Measurements from ENCODE around the gene POMGNT2.

POMGNT2 gene

DNA sequence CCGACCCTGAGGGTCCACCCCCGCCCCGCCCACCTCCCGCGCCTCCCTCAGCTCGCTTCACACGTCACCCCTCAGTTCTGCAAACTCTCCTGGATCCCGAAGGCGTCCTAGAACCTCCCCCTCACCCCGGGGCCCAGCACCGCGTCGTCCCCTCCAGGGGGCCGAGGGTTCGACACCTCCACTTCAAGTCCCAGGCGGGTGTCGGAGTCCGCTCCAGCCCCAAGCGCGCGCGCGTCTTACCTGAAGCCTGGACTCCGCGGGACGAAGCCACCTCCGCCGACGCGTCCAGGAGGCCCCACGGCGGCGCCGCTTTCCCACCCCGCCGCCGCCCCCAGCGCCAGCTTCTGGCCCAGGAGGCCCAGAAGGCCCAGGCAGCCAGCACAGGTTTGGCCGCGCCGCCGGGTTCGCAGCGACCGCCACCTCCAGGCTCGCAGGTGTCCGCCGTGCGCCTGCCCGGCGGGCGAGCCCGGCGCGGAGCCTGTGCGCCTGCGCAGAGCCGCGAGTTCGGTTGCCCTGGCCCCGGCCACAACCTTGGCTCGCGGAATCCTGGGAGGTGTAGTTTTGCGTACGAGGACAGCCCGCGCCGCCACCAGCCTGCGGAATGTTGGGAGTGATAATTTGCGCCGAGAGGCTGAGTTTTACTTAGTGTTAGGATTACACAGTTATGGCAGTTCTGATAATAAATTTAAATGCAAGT is at the start of gene POMGNT2:
Gene POMGNT2 (minus strand): TSS at position 484 of the 697 bp plus-strand sequence. CDS start 24,648 bp downstream, outside the sequence.
- peak; percentile 86 for DNase-seq (ENCODE audit: low spot score)

DNA sequence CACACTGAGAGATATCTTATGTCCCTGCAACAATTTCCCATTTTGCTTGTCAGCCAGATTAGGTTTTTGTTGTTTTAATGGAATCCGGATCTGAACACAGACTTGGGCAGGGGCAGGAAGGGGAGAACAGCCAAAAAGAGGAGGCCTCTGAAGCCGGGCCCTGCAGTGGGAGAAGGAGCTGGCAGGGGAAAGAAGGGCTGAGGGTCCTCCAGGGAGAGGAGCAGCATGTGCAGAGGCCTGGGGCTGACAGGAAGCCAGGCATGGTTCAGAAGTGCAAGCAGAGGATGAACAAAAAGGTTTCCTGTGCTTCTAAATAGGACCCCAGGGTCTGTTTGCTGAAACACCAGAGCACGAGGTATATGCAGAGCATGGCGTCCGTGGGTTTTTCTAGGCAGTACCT is 49.1 kb upstream of the POMGNT2 start:
- DNase-seq (ENCODE audit: low spot score) = no peak

DNA sequence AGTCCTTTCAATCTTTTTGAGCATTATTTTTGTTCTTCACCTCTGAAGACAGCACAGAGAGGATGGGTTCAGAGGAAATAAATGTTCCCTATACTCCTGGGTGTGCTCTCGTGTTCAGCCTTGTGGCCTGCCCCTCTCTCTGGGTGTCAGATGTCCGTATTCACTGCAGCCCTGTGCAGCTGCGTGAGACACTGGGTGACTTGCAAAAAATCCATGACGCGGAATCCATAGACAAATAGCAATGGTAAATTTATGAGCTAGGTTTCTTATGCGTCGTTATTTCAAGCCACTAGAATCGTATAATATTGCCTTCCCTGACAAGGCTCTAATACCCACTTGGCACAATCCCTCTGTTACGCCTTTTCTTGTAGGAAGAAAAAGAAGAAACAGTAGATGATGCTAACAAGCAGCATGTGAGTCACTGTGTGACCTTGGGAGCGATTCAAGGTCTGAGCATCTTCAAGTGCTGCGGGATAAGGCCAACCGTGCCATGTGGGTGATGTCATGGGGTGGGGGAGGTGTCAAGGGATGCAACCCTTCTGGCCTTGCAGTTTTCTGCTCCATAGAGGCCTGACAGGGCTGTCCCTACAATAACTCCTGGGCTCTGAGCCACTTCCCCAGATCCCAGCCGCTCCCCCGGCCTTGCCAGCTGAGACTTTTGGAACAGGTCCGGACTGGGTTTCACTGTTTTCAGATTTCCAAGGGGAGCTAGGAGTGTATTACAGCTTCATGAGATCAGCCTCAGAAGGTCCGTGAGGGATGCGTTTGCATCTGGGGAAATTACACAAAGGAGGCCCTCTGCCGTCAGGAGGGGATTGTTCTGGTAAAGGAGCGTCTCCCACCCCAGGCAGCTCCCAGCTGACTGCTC is 47.6 kb upstream of the POMGNT2 start:
- no peak for DNase-seq (ENCODE audit: low spot score)

DNA sequence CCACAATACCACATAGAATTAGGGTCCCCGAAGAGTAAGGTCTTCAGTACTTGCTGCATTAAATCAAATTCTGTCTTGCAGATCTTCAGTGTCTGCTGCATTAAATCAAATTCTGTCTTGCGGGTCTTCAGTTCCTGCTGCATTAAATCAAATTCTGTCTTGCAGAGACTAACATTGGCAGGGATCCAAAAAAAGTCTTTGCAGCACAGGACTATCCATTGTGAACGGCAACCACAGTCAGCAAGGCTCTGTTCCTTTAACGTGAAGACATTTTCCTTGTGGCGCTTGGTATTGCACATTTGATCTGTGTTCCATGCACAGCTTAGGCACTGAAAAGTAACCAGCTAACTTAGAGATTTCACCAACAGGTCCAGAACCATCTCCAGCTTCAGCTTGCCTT is 46.8 kb upstream of the POMGNT2 start:
- no peak for DNase-seq (ENCODE audit: low spot score)

DNA sequence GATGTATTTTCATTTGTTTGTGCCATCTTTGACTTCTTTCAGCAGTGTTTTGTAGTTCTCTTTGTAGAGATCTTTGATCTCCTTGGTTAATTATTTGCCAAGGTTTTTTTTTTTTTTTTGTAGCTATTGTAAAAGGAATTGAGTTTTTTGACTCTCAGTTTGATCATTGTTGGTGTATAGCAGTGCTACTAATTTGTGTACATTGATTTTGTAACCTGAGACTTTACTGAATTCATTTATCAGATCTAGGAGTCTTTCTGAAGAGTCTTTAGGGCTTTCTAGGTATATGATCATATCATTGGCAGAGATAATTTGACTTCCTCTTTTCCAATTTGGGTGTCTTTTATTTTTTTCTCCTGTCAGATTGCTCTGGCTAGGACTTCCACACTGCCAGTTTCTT is 42.2 kb upstream of the POMGNT2 start:
- no peak for DNase-seq (ENCODE audit: low spot score)

DNA sequence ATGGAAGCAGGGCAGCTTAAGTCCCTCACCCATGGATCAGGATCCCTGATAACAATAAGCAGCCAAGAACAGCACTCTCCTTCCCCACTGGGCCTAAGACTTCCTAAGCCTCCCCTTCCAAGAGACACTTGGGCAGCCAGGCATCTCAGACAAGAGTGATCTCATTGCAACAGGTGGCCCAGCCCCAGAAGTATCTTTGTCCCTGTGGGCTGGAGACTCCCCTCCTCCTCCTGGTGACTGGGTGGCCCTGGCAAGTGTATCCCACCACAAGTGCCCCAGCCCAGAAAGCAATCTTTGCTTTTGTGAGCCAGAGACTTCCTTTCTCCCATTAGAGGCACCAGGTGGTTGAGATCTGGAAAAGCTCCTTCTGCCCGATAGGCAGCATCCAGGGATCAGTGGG is 40.7 kb upstream of the POMGNT2 start:
- DNase-seq (ENCODE audit: low spot score) = no peak

DNA sequence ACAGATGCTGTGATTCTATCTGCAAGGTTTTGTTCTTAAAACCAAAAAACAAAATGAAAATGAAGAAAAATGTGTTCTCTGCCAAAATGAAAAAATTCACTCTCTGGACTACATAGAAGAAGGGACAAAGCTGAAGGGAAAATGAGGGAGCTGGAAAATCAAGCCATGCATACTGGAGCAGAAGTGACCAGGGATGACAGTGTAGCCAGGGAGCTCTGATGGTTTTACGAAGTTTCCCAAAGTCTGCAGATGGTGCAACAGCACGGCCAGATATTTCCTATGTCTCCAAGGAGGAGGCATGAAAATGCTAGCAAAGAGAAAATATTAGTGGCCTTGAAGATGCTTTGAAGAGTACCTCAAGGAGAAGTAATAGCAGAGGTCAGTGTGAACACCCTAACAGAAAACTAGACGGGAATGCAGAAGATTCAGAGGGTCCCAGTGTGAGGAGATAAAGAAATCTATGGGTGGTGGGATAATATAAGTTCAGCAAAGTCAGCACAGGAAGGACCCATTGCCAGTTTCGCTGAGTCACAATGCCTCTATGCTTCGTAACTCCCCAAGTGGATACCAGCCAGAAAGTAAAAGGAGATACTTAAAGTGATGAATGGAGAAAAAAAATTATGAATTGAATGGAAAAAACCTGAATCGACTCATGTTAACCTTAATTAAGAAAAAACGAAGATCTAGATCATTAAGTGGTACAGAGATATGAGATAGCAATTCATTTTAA is 39.0 kb upstream of the POMGNT2 start:
- DNase-seq (ENCODE audit: low spot score) = no peak

DNA sequence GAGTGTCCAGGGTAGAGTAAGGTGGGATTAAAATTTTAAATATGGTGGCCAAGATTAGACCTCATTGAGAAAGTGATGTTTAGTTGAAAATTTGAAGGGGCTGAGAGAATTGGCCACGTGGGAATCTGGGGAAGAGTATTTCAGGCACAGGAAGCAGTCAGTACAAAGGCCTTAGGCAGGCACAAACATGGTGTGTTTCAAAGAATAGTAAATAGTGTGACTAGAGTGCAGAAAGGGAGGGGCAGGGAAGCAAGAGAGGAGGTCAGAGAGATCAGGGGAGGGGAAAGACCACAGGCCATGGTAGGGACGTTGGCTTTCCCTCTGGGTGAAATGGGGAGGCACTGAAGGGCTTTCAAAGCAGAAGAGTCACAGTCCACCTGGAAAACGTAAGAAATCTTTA is 36.6 kb upstream of the POMGNT2 start:
- DNase-seq (ENCODE audit: low spot score) = no peak

DNA sequence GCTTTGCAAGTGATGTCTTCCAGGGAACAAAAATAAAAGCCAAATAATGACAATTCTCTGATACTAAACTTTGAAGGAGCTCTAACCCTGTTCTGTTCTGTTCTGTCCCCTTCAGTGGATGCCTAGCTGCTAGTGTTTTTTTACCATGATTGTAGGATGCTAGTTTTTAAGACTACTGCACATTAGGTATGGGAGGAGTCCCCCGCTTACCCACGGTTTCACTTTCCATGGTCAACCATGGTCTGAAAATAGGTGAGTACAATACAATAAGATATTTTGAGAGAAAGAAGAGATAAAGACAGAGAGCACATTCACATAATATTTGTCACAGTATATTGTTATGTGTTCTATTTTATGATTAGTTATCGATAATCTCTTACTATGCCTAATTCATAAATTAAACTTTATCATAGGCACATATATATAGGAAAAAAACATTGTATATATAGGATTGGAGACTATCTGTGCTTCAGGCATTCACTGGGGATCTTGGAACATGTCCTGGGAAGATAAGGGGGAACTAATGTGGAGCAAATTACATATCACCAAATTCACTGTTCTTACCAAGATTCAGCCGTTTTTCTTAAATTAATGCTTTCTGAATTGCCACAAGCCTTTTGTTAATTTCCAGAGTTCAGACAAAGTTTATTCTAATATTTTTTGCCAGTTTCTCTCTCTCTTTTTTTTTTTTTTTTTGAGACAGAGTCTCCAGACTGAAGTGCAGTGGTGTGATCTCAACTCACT is 32.8 kb upstream of the POMGNT2 start:
- DNase-seq (ENCODE audit: low spot score) = no peak

DNA sequence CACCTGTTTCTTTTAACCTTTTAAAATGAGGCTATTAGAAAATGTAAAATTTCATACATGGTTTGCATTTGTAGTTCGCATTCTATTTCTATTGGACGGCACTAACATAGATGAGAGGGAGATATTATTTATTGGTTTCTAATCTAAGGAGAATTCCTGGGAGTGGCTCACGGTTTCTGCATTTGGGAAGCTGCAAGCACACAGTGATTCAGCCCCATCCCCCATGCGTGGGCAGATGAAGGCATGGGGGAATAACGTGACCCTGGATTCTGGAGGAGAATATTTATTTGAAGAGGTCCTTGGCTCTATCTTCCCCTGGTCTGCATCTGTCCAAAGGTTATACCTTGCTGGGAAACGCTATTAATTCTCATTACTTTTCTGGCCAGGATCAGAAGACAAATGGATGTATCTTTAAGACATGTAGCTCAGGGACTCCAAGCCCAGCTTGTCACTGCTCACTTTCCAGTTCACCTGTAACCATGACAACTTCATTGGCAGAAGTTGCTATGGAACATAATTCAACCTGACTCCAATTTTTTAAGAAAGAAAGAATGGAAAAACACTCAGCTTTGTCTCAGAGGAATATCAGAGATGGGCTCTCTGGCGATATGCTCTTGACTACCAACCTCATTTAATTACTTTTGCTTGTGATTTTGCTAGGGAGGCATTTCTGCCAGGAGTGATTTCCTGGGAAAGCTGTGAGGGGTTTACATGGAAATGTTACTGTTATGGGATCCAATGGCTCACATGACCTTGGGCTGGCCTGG is 27.2 kb upstream of the POMGNT2 start:
- no peak for DNase-seq (ENCODE audit: low spot score)

DNA sequence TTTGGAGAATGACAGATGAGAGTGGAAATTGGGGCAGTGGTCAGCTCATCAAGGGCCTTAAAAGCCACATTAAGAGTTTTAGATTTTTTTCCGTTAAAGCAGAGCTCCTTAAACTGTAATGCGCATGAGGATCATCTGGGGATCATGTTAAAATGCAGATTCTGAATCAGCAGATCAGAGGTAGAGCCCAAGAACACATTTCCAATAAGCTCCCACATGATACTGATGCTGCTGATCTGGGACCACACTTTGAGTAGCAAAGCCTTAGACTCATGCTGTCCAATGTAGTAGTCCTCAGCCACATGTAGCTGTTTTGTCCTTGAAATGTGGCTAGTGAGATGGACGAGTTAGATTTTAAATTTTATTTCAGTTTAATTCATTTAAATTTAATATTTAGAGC is 26.3 kb upstream of the POMGNT2 start:
- DNase-seq (ENCODE audit: low spot score) = no peak

DNA sequence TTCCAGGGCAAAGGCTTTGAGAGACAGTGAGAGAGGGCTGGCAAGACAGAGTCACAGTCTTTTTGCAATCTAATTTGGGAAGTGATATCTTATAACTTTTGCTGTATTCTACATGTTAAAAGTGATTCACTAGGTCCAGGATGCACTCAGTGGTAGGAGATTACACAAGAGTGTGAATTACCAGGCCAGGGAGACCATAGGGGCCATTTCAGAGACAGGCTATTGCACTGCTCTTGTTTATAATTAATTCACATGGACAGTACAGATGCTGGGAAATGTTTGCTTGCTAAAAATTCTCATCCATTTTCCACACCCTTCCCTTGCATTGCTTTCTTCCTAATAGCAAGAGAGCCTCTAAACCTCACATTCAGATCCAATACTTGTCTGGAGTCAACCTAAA is 22.6 kb upstream of the POMGNT2 start:
- no peak for DNase-seq (ENCODE audit: low spot score)

DNA sequence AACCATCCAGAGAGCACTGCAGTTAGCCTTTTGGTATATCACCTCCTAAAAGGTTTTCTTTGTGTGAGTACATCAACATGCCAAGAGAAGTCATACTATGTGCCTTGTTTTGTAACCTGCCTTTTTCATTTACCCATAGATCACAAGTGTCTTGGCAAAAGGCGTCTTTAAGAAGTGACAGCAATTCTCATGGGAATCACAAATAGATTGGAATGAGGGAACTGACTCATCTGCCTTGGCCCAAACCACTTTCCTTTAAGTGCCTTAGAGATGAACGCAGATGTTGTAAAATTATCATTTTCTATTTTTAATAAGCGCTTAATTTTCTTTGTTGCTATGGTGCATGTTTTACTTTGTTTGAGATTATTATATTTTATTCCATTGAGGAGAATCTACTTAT is 20.7 kb upstream of the POMGNT2 start:
- no peak for DNase-seq (ENCODE audit: low spot score)

DNA sequence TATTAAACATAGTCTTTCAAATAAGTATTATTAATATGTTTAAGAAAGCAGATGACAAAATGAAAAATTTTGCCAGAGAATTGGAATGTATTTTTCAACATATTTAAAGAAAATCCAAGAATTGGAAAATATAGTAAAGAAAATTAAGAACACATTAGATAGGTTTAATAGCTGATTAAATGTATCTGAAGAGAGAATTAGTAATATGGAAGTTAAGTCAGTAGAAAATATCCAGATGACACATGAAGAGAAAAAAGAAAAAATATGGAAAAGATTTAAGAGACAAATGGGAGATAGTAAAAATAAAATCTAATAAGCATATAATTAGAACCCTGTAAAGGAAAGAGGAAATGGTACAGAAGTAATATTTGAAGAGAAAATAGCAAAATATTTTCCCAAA is 18.0 kb upstream of the POMGNT2 start:
- no peak for DNase-seq (ENCODE audit: low spot score)

DNA sequence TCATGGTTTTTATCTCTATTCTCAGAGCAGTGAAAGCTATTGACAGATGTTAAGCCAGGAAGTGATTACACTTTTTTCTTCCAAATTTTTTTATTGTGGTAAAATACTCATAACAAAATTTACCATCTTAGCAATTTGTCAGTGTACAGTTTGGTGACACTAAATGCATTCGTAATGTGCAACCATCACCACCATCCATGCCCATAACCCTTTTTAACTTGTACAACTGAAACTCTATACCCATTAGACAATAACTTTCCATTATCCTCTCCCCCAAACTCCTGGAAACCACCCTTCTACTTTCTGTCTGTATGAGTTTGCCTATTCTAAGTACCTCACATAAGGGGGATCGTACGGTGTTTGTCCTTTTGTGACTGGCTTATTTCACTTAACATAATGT is 15.1 kb upstream of the POMGNT2 start:
- no peak for DNase-seq (ENCODE audit: low spot score)

DNA sequence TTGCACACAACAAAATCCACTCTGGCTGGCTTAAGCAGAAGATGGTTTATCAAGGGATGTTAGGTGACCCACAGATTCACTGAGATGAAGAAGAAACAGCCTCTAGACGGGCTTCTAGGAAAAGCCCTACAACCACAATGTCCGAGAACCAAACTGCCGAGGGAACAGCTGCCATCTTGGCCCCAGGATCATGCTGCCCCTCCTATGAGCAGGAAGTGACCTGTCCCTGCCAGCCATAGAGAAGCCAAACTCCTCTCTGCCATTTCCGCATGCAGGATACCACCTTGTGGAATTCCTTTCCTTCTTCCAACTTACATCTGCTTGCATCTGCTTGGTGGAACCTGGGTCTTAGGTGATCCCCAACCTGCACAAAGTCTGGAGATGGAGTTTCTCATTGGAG is 11.4 kb upstream of the POMGNT2 start:
- DNase-seq (ENCODE audit: low spot score) = no peak

DNA sequence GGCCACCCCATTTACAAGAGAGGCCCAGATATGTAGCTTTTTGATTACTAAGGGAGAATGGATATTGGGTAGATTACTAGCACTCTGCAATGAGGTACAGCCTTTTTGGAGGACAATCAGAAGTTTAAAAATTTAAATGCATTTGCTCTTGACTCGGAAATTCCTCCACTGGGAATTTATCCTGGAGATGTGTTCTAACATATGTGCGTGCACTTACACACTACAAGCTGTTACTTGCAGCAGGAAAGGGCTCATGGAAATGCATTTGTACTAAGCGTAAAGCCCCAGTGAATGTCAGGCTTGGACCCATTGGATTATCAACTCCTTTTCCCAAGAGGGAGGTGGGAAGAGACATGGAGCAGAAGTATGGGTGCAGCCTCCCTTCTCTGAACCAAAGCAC is 7.8 kb upstream of the POMGNT2 start:
- no peak for DNase-seq (ENCODE audit: low spot score)

DNA sequence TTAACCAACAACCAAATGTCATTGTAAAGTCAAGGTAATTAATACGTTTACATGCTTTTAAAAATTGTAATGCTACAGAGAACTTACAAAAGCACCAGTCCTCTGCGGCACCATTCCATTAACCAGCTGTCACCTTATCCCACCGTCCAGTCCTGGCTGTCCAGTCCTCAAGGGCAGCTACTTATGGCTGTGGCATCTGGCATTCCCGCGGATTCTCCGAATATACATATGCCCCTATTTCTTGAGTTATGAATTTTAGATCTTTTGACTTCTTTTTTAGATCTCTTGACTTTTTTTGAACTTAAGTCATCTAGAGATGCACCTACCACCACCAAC is 382 bp upstream of the POMGNT2 start:
- no peak for DNase-seq (ENCODE audit: low spot score)

DNA sequence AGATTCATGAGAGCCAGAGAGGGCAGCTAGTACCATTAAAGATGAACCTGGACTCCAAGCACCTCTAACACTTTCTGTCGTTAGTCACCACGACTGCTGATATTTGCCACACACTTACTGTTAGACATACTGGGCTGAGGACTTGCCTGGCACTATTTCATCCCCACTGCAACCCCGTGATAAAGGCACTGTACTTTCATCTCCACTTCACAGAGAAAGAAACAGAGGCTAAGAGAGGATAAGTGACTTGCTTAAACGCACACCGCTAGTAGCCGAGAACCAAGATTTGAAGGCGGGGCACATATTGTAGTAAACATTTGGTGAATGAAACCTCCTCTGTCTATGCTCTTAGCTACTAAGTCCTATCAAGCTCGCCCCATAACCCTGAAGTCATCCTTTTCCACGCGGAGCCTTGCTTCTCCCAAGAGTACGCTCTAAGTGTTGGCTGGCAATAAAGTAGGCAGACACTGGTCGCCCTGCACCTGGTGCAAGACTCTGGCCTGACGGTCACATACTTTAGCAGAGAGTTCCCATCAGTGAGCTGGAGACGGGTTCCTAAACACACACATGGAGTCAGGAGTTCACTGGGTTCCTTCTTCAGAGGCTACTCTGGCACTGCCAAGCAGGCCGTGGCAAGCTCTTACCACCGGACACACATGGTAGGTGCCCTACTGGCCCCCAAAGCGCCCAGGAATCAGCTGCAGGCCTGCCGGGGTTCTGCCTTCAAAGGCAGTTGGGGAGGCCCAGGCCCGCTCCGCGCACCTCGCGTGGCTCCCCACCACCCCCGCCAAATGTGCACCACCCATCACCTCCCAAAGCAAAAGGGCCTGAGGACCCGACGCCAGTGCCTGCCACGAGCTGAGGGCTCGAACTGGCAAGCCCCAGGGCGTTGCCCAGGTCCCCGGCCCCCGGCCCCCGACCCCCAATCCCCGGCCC is 951 bp downstream of the POMGNT2 start:
- peak; percentile 65 for DNase-seq (ENCODE audit: low spot score)

DNA sequence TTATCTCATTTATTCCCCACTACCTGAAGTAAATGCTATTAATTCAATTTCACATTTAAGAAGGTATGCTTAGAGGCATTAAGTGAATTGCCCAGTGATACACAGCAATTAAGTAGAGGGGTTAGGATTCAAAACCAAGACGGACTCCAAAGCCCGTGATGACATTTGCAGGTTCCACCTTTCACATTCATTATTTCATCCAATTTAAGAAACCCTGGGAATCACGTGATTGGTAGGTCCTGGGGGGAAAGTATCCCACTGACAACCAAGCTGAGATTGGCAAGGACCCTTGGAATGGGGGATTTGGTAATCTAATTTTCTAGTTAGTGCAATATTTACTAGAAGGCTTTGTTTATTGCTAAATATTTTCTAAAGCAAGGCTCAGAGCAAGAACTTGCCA is 1.8 kb downstream of the POMGNT2 start:
- no peak for DNase-seq (ENCODE audit: low spot score)
